ENCODE measurements around the gene RPL36.

GRCh38 chr19:5711025-5711424, 20.9 kb downstream of the RPL36 start:
- TF ChIP-seq, protein P1, sequence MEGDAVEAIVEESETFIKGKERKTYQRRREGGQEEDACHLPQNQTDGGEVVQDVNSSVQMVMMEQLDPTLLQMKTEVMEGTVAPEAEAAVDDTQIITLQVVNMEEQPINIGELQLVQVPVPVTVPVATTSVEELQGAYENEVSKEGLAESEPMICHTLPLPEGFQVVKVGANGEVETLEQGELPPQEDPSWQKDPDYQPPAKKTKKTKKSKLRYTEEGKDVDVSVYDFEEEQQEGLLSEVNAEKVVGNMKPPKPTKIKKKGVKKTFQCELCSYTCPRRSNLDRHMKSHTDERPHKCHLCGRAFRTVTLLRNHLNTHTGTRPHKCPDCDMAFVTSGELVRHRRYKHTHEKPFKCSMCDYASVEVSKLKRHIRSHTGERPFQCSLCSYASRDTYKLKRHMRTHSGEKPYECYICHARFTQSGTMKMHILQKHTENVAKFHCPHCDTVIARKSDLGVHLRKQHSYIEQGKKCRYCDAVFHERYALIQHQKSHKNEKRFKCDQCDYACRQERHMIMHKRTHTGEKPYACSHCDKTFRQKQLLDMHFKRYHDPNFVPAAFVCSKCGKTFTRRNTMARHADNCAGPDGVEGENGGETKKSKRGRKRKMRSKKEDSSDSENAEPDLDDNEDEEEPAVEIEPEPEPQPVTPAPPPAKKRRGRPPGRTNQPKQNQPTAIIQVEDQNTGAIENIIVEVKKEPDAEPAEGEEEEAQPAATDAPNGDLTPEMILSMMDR (IDR thresholded peaks at IDR 0.05 in 2 of 3, conservative IDR thresholded peaks at IDR 0.05 in 1 of 3; ENCODE audit: borderline replicate concordance in 1 of 3, insufficient read depth in 1 of 3, low read depth in 2 of 3, low read length in 2 of 3) = no peak
- TF ChIP-seq EZH2phosphoT487 (IDR thresholded peaks at IDR 0.05; ENCODE audit: borderline replicate concordance) = no peak
- no peak for TF ChIP-seq ZNF274 (IDR thresholded peaks at IDR 0.05; ENCODE audit: low read depth, low read length)
- no peak for TF ChIP-seq REST (IDR thresholded peaks at IDR 0.05; ENCODE audit: low read depth)
- no peak for TF ChIP-seq POLR2A (IDR thresholded peaks at IDR 0.05; ENCODE audit: borderline replicate concordance, extremely low read depth, insufficient read depth, insufficient read length)
- no peak for TF ChIP-seq JUND (IDR thresholded peaks at IDR 0.05)
- TF ChIP-seq EGR1 (IDR thresholded peaks at IDR 0.05; ENCODE audit: low read depth) = no peak
- TF ChIP-seq CBX3 (IDR thresholded peaks at IDR 0.05; ENCODE audit: low read depth) = no peak
- no peak for TF ChIP-seq SIN3A (IDR thresholded peaks at IDR 0.05; ENCODE audit: low read depth)
- TF ChIP-seq YY1 (IDR thresholded peaks at IDR 0.05; ENCODE audit: extremely low read depth, insufficient replicate concordance, low read depth, low read length) = no peak

Data from HCT116 (cell line).